WTC11 (cell line): ENCODE data around the gene BTD.

Experiments
- ATF1 ChIP-seq: sonication (generic); formaldehyde crosslinking; IDR thresholded peaks from 2 replicates; pipeline ENCODE4 v1.8.1; 2023; ENCODE audit warnings: mild to moderate bottlenecking, moderate library complexity, missing genetic modification reagents
- CREB1 ChIP-seq: sonication (generic); formaldehyde crosslinking; IDR thresholded peaks from 2 replicates; pipeline ENCODE4 v1.8.0; 2023; ENCODE audit warnings: mild to moderate bottlenecking, missing genetic modification reagents
- IRF2 ChIP-seq: sonication (generic); formaldehyde crosslinking; IDR thresholded peaks from 2 replicates; pipeline ENCODE4 v1.8.0; 2022; ENCODE audit warnings: low read depth, missing genetic modification reagents, borderline replicate concordance
- JUN ChIP-seq: sonication (generic); formaldehyde crosslinking; IDR thresholded peaks from 2 replicates; pipeline ENCODE4 v1.8.0; 2023; ENCODE audit warnings: mild to moderate bottlenecking, missing genetic modification reagents
- KAT7 ChIP-seq: sonication (generic); formaldehyde crosslinking; IDR thresholded peaks from 2 replicates; pipeline ENCODE4 v1.8.1; 2023; ENCODE audit warnings: missing genetic modification reagents, mild to moderate bottlenecking, borderline replicate concordance
- MXD4 ChIP-seq: fragments of 250-450 bp; sonication (Bioruptor Pico); IDR thresholded peaks from 2 replicates; pipeline ENCODE4 v1.8.0; 2021; ENCODE audit warnings: mild to moderate bottlenecking, moderate library complexity, borderline replicate concordance
- NFE2L1 ChIP-seq: sonication (generic); formaldehyde crosslinking; IDR thresholded peaks from 2 replicates; pipeline ENCODE4 v1.8.1; 2023; ENCODE audit warnings: missing genetic modification reagents
- SMAD3 ChIP-seq: sonication (generic); formaldehyde crosslinking; IDR thresholded peaks from 2 replicates; pipeline ENCODE4 v1.8.0; 2022; ENCODE audit warnings: missing genetic modification reagents, mild to moderate bottlenecking, borderline replicate concordance
- TF ChIP-seq, protein P1 (sequence below): fragments of 200-600 bp; IDR thresholded peaks from 2 replicates; pipeline ENCODE4 v1.8.0; 2022; ENCODE audit warnings: antibody characterized with exemption
- TF ChIP-seq, protein P2 (sequence below): sonication (generic); formaldehyde crosslinking; IDR thresholded peaks from 2 replicates; pipeline ENCODE4 v1.8.0; 2022; ENCODE audit warnings: mild to moderate bottlenecking, missing genetic modification reagents
- TF ChIP-seq, protein P3 (sequence below): sonication (generic); formaldehyde crosslinking; IDR thresholded peaks from 2 replicates; pipeline ENCODE4 v1.8.1; 2022; ENCODE audit warnings: missing genetic modification reagents, borderline replicate concordance
- TF ChIP-seq, protein P4 (sequence below): sonication (generic); formaldehyde crosslinking; IDR thresholded peaks from 2 replicates; pipeline ENCODE4 v1.8.0; 2023; ENCODE audit warnings: mild to moderate bottlenecking, missing genetic modification reagents
- TF ChIP-seq, protein P5 (sequence below): fragments of 250-450 bp; sonication (Bioruptor Pico); IDR thresholded peaks from 2 replicates; pipeline ENCODE4 v2.1.2; 2022; ENCODE audit warnings: mild to moderate bottlenecking, moderate library complexity

DNA sequence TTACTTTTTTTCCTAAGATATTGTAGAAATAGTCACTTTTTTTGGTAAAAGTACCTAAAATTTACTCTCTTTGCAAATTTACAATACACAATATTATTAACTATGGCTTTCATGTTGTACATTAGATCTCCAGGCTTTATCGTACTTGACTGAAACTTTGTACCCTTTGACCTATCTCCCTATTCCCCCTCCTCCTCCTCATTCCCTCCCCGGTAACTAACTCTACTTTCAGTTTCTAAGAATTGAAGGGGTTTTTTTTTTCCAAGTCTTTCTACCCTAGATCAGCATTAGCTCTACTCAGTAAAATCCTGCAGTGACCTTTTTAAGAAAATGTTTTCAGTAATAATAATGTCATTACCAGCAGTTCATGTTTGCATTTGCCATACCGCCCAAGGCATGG lies 10.3 kb upstream of the BTD start:
- TF ChIP-seq, protein P1, sequence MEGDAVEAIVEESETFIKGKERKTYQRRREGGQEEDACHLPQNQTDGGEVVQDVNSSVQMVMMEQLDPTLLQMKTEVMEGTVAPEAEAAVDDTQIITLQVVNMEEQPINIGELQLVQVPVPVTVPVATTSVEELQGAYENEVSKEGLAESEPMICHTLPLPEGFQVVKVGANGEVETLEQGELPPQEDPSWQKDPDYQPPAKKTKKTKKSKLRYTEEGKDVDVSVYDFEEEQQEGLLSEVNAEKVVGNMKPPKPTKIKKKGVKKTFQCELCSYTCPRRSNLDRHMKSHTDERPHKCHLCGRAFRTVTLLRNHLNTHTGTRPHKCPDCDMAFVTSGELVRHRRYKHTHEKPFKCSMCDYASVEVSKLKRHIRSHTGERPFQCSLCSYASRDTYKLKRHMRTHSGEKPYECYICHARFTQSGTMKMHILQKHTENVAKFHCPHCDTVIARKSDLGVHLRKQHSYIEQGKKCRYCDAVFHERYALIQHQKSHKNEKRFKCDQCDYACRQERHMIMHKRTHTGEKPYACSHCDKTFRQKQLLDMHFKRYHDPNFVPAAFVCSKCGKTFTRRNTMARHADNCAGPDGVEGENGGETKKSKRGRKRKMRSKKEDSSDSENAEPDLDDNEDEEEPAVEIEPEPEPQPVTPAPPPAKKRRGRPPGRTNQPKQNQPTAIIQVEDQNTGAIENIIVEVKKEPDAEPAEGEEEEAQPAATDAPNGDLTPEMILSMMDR, result no peak
- TF ChIP-seq ATF1, result no peak
- TF ChIP-seq, protein P2, sequence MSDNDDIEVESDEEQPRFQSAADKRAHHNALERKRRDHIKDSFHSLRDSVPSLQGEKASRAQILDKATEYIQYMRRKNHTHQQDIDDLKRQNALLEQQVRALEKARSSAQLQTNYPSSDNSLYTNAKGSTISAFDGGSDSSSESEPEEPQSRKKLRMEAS (CRISPR knock-in tag), result no peak
- TF ChIP-seq, protein P3, sequence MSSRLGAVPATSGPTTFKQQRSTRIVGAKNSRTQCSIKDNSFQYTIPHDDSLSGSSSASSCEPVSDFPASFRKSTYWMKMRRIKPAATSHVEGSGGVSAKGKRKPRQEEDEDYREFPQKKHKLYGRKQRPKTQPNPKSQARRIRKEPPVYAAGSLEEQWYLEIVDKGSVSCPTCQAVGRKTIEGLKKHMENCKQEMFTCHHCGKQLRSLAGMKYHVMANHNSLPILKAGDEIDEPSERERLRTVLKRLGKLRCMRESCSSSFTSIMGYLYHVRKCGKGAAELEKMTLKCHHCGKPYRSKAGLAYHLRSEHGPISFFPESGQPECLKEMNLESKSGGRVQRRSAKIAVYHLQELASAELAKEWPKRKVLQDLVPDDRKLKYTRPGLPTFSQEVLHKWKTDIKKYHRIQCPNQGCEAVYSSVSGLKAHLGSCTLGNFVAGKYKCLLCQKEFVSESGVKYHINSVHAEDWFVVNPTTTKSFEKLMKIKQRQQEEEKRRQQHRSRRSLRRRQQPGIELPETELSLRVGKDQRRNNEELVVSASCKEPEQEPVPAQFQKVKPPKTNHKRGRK (CRISPR knock-in tag), result no peak
- TF ChIP-seq, protein P4, sequence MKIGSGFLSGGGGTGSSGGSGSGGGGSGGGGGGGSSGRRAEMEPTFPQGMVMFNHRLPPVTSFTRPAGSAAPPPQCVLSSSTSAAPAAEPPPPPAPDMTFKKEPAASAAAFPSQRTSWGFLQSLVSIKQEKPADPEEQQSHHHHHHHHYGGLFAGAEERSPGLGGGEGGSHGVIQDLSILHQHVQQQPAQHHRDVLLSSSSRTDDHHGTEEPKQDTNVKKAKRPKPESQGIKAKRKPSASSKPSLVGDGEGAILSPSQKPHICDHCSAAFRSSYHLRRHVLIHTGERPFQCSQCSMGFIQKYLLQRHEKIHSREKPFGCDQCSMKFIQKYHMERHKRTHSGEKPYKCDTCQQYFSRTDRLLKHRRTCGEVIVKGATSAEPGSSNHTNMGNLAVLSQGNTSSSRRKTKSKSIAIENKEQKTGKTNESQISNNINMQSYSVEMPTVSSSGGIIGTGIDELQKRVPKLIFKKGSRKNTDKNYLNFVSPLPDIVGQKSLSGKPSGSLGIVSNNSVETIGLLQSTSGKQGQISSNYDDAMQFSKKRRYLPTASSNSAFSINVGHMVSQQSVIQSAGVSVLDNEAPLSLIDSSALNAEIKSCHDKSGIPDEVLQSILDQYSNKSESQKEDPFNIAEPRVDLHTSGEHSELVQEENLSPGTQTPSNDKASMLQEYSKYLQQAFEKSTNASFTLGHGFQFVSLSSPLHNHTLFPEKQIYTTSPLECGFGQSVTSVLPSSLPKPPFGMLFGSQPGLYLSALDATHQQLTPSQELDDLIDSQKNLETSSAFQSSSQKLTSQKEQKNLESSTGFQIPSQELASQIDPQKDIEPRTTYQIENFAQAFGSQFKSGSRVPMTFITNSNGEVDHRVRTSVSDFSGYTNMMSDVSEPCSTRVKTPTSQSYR (CRISPR knock-in tag), result no peak
- no peak for TF ChIP-seq MXD4 (CRISPR knock-in tag)
- TF ChIP-seq CREB1 (CRISPR knock-in tag), result no peak
- no peak for TF ChIP-seq IRF2
- TF ChIP-seq SMAD3 (CRISPR knock-in tag), result no peak
- no peak for TF ChIP-seq JUN (CRISPR knock-in tag)
- TF ChIP-seq NFE2L1, result no peak
- TF ChIP-seq, protein P5, sequence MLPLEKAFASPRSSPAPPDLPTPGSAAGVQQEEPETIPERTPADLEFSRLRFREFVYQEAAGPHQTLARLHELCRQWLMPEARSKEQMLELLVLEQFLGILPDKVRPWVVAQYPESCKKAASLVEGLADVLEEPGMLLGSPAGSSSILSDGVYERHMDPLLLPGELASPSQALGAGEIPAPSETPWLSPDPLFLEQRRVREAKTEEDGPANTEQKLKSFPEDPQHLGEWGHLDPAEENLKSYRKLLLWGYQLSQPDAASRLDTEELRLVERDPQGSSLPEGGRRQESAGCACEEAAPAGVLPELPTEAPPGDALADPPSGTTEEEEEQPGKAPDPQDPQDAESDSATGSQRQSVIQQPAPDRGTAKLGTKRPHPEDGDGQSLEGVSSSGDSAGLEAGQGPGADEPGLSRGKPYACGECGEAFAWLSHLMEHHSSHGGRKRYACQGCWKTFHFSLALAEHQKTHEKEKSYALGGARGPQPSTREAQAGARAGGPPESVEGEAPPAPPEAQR, result no peak
- no peak for TF ChIP-seq KAT7 (CRISPR knock-in tag)
